Liver (tissue), 9 donors: ENCODE results near the gene CACNA1S. TPM values are rescaled to one million over a fixed set of nuclear protein-coding genes. Genes with fewer than 3 reads are reported as not detected.

Experiments used
- DNase-seq: peaks from one replicate; pipeline ENCODE4 v3.0.0-alpha.2; 2017; ENCODE audit warnings: low spot score
- H3K27ac ChIP-seq, 2 donors: one replicate each; pipeline ENCODE4 v1.7.0; 2013; ENCODE audit warnings: inconsistent platforms in 2 of 2, low read length in 2 of 2, control low read depth in 1 of 2, low read depth in 1 of 2, mild to moderate bottlenecking in 1 of 2
- H3K27me3 ChIP-seq, 4 donors: one replicate each; pipeline versions ENCODE4 v1.6.1 to v1.7.0; 2013; ENCODE audit warnings: low read length in 3 of 4, inconsistent platforms in 1 of 4, mild to moderate bottlenecking in 1 of 4, moderate library complexity in 1 of 4; ENCODE audit not compliant: control insufficient read depth in 4 of 4, insufficient read depth in 4 of 4
- H3K36me3 ChIP-seq, 4 donors: one replicate each; pipeline versions ENCODE4 v1.6.1 to v1.7.0; 2013; ENCODE audit warnings: low read length in 3 of 4, mild to moderate bottlenecking in 3 of 4, low read depth in 1 of 4, moderate library complexity in 1 of 4; ENCODE audit not compliant: control insufficient read depth in 4 of 4, insufficient read depth in 3 of 4
- H3K4me1 ChIP-seq, 4 donors: one replicate each; pipeline versions ENCODE4 v1.6.1 to v1.7.0; 2013; ENCODE audit warnings: low read length in 3 of 4, mild to moderate bottlenecking in 3 of 4, moderate library complexity in 1 of 4; ENCODE audit not compliant: control insufficient read depth in 4 of 4, insufficient read depth in 4 of 4
- H3K4me3 ChIP-seq, 3 donors: one replicate each; pipeline versions ENCODE4 v1.6.1 to v1.7.0; 2013; ENCODE audit warnings: low read length in 3 of 3, control low read depth in 1 of 3, low read depth in 1 of 3, mild to moderate bottlenecking in 1 of 3
- H3K9ac ChIP-seq, 2 donors: one replicate each; pipeline ENCODE4 v1.7.0; 2013; ENCODE audit warnings: low read length in 2 of 2, mild to moderate bottlenecking in 2 of 2, moderate library complexity in 2 of 2, control low read depth in 1 of 2, low read depth in 1 of 2
- H3K9me3 ChIP-seq, 4 donors: one replicate each; pipeline versions ENCODE4 v1.6.1 to v1.7.0; 2013; ENCODE audit warnings: low read length in 3 of 4; ENCODE audit not compliant: control insufficient read depth in 4 of 4
- ATF3 ChIP-seq: IDR thresholded peaks from 2 replicates; pipeline ENCODE4 v1.6.1; 2016; ENCODE audit warnings: antibody characterized with exemption
- EGR1 ChIP-seq, 2 donors: IDR thresholded peaks; 2 replicates each; pipeline ENCODE4 v1.6.1; 2016 to 2018; ENCODE audit warnings: antibody characterized with exemption in 2 of 2, low read depth in 2 of 2
- FOXA1 ChIP-seq: IDR thresholded peaks from 2 replicates; pipeline ENCODE4 v1.6.1; 2016; ENCODE audit warnings: antibody characterized with exemption
- FOXA2 ChIP-seq: IDR thresholded peaks from 2 replicates; pipeline ENCODE4 v1.6.1; 2016; ENCODE audit warnings: antibody characterized with exemption
- GABPA ChIP-seq, 2 donors: IDR thresholded peaks in 1 of 2; conservative IDR thresholded peaks in 1 of 2; 2 replicates each; pipeline ENCODE4 v1.6.1; 2016; ENCODE audit warnings: antibody characterized with exemption in 2 of 2, mild to moderate bottlenecking in 1 of 2, moderate library complexity in 1 of 2
- HNF4A ChIP-seq, 2 donors: conservative IDR thresholded peaks; 2 replicates each; pipeline ENCODE4 v1.6.1; 2016; ENCODE audit warnings: antibody characterized with exemption in 2 of 2, mild to moderate bottlenecking in 2 of 2
- HNF4G ChIP-seq: IDR thresholded peaks from 2 replicates; pipeline ENCODE4 v1.6.1; 2016; ENCODE audit warnings: antibody characterized with exemption
- JUND ChIP-seq, 2 donors: IDR thresholded peaks; 2 replicates each; pipeline ENCODE4 v1.6.1; 2016; ENCODE audit warnings: antibody characterized with exemption in 2 of 2
- MAX ChIP-seq: IDR thresholded peaks from 2 replicates; pipeline ENCODE4 v1.6.1; 2016; ENCODE audit warnings: antibody characterized with exemption
- NR2F2 ChIP-seq: IDR thresholded peaks from 2 replicates; pipeline ENCODE4 v1.6.1; 2016; ENCODE audit warnings: antibody characterized with exemption
- RAD21 ChIP-seq, 2 donors: IDR thresholded peaks; 2 replicates each; pipeline ENCODE4 v1.6.1; 2016; ENCODE audit warnings: antibody characterized with exemption in 2 of 2, mild to moderate bottlenecking in 2 of 2
- REST ChIP-seq: IDR thresholded peaks from 2 replicates; pipeline ENCODE4 v1.6.1; 2016; ENCODE audit warnings: antibody characterized with exemption, mild to moderate bottlenecking
- RXRA ChIP-seq, 2 donors: IDR thresholded peaks; 2 replicates each; pipeline ENCODE4 v1.6.1; 2017 to 2018; ENCODE audit warnings: antibody characterized with exemption in 2 of 2, mild to moderate bottlenecking in 1 of 2
- SP1 ChIP-seq: IDR thresholded peaks from 2 replicates; pipeline ENCODE4 v1.6.1; 2018; ENCODE audit warnings: antibody characterized with exemption, mild to moderate bottlenecking
- TAF1 ChIP-seq: conservative IDR thresholded peaks from 2 replicates; pipeline ENCODE4 v1.6.1; 2016; ENCODE audit warnings: antibody characterized with exemption, mild to moderate bottlenecking
- YY1 ChIP-seq: IDR thresholded peaks from 2 replicates; pipeline ENCODE4 v1.6.1; 2016; ENCODE audit warnings: antibody characterized with exemption, mild to moderate bottlenecking
- ZBTB33 ChIP-seq: IDR thresholded peaks from 2 replicates; pipeline ENCODE4 v1.6.1; 2016; ENCODE audit warnings: antibody characterized with exemption
- WGBS: extraction: QIAGEN DNeasy Blood & Tissue Kit; methylation state at CpG from one replicate; pipeline ENCODE4 v1.1.7; 2013; 5-methylcytosine and 5-hydroxymethylcytosine counted together
- polyA plus RNA-seq, 2 donors: library from polyadenylated mRNA; stranded (reverse) in 1 of 2; unstranded in 1 of 2; fragments of 200-250 nt in 1 of 2; fragments of >200 nt in 1 of 2; fragmentation: Nextera tagmentation in 1 of 2; extraction: Ambion mirVana in 1 of 2; gene quantifications; one replicate each; pipeline versions ENCODE4 v1.2.1 to v1.2.3, GENCODE V29; 2013 to 2015
- total RNA-seq, 2 donors: library from RNA; depleted of rRNA; stranded (reverse); fragments of >200 nt; gene quantifications; one replicate each; pipeline ENCODE4 v1.2.3, GENCODE V29; 2014
- donor health status: healthy.
- donor health status: healthy.
- donor health status: healthy.
- donor health status: healthy.
- donor health status: healthy.

Gene CACNA1S
- total and polyA plus RNA-seq, 4 donors, result under 0.01 to 0.33 TPM; not detected in 2

- 93% methylated on average over 1 of the region's 1 CpG for WGBS
- DNase-seq, result no peak
- Histone ChIP-seq H3K27ac (no peak overlapping the region), H3K4me3 (no peak overlapping the region), H3K4me1 (peaks cover 0 to 2% (median 0%) of the 10 kb centered on the region in 4 donors), H3K36me3 (no peaks in the 10 kb centered on the region), H3K9ac (no peak overlapping the region), H3K27me3 (peaks cover 0 to 8% (median 0%) of the 10 kb centered on the region in 4 donors), H3K9me3 (no peaks in the 10 kb centered on the region)
- TF ChIP-seq HNF4G, result no peak
These were observed 79.8 kb downstream of the CACNA1S start for GRCh38 chr1:201032408-201032807.

GRCh38 chr1:201028461-201028889, 83.8 kb downstream of the CACNA1S start:
- Histone ChIP-seq H3K9me3 (no peaks in the 10 kb centered on the region), H3K36me3 (no peaks in the 10 kb centered on the region), H3K27ac (peak overlapping the region; percentile 23 to 45), H3K27me3 (no peaks in the 10 kb centered on the region), H3K4me3 (no peak overlapping the region), H3K4me1 (peaks cover 2 to 15% (median 8%) of the 10 kb centered on the region in 4 donors), H3K9ac (no peak overlapping the region)
- WGBS, result 62% methylated on average over 7 of the region's 7 CpGs
- TF ChIP-seq NR2F2 (peak; percentile 97), FOXA1 (no peak), REST (no peak), RXRA (IDR thresholded peaks at IDR 0.05) (peak; percentile 41 to 52), MAX (peak; percentile 58), HNF4G (peak; percentile 78), SP1 (peak; percentile 40), HNF4A (conservative IDR thresholded peaks at IDR 0.05) (peak; percentile 74 to 91), GABPA (IDR thresholded peaks at IDR 0.05 in 1 of 2, conservative IDR thresholded peaks at IDR 0.05 in 1 of 2) (peak in 1 of 2 donors; percentile 40), JUND (IDR thresholded peaks at IDR 0.05) (peak in 1 of 2 donors; percentile 18)
- DNase-seq, result no peak

- no peaks in the 10 kb centered on the region for H3K9me3 ChIP-seq
- H3K27me3 ChIP-seq, result no peaks in the 10 kb centered on the region
- no peak overlapping the region for H3K9ac ChIP-seq
- H3K36me3 ChIP-seq, result no peaks in the 10 kb centered on the region
- 65% methylated on average over 3 of the region's 3 CpGs for WGBS
- no peak overlapping the region for H3K27ac ChIP-seq
- H3K4me3 ChIP-seq, result no peak overlapping the region
- peaks cover 2 to 24% (median 14%) of the 10 kb centered on the region in 4 donors for H3K4me1 ChIP-seq
- no peak for DNase-seq
- TF ChIP-seq RAD21 (IDR thresholded peaks at IDR 0.05) (no peak), EGR1 (IDR thresholded peaks at IDR 0.05; ENCODE audit: low read depth in 2 of 2) (no peak), HNF4A (conservative IDR thresholded peaks at IDR 0.05) (no peak), NR2F2 (no peak), ZBTB33 (no peak), REST (no peak), GABPA (IDR thresholded peaks at IDR 0.05 in 1 of 2, conservative IDR thresholded peaks at IDR 0.05 in 1 of 2) (no peak), FOXA2 (no peak), TAF1 (no peak), YY1 (no peak), MAX (no peak), JUND (IDR thresholded peaks at IDR 0.05) (no peak), HNF4G (no peak), ATF3 (no peak), RXRA (IDR thresholded peaks at IDR 0.05) (no peak), FOXA1 (no peak), SP1 (no peak)
These were observed 85.4 kb downstream of the CACNA1S start for GRCh38 chr1:201026836-201027235.
